DND-41 (cell line): ENCODE measurements around the gene HNRNPDL.
A peak's percentile ranks its signal among the peaks of the same experiment; 100 is the strongest.

Source experiments
- ATAC-seq: fragments of 200-7000 bp; cut with Tn5 transposase; 3 replicates; pipeline ENCODE4 v1.9.1; 2021; ENCODE audit warnings: low read depth; ENCODE audit not compliant: insufficient read depth
- DNase-seq: peaks from one replicate; pipeline ENCODE4 v3.0.0-alpha.2; 2020
- H2AFZ ChIP-seq: 2 replicates; pipeline ENCODE4 v1.6.0; 2012; ENCODE audit warnings: low read depth, low read length
- H3K27ac ChIP-seq: 2 replicates; pipeline ENCODE4 v1.5.1; 2012; ENCODE audit warnings: low read length, inconsistent platforms
- H3K27me3 ChIP-seq: fragments of 200-600 bp; sonication (generic); 2 replicates; pipeline ENCODE4 v1.6.0; 2012; ENCODE audit warnings: low read length, mild to moderate bottlenecking, inconsistent platforms; ENCODE audit not compliant: insufficient read depth, poor library complexity
- H3K36me3 ChIP-seq: 2 replicates; pipeline ENCODE4 v1.5.1; 2012; ENCODE audit warnings: low read length, inconsistent platforms; ENCODE audit not compliant: insufficient read depth
- H3K4me1 ChIP-seq: 2 replicates; pipeline ENCODE4 v1.5.1; 2012; ENCODE audit warnings: mild to moderate bottlenecking, low read length; ENCODE audit not compliant: insufficient read depth
- H3K4me2 ChIP-seq: 2 replicates; pipeline ENCODE4 v1.6.0; 2012; ENCODE audit warnings: mild to moderate bottlenecking, moderate library complexity, low read length, inconsistent platforms; ENCODE audit not compliant: insufficient read depth
- H3K4me3 ChIP-seq, 2 experiments: fragments of 200-600 bp in 1 of 2; shearing (Covaris generic) in 1 of 2; 2 replicates each; pipeline ENCODE4 v1.5.1; 2012 to 2016; ENCODE audit warnings: inconsistent platforms in 2 of 2, low read length in 2 of 2, mild to moderate bottlenecking in 2 of 2, low read depth in 1 of 2, moderate library complexity in 1 of 2
- H3K79me2 ChIP-seq: 2 replicates; pipeline ENCODE4 v1.6.0; 2012; ENCODE audit warnings: low read length, inconsistent platforms; ENCODE audit not compliant: insufficient read depth
- H3K9ac ChIP-seq: 2 replicates; pipeline ENCODE4 v1.6.0; 2012; ENCODE audit warnings: low read depth, mild to moderate bottlenecking, inconsistent platforms, low read length, moderate library complexity
- H3K9me3 ChIP-seq: 2 replicates; pipeline ENCODE4 v1.5.1; 2012; ENCODE audit warnings: low read length, moderate library complexity, mild to moderate bottlenecking, inconsistent platforms; ENCODE audit not compliant: insufficient read depth, severe bottlenecking
- H4K20me1 ChIP-seq: 2 replicates; pipeline ENCODE4 v1.6.0; 2012; ENCODE audit warnings: low read length; ENCODE audit not compliant: insufficient read depth
- CTCF ChIP-seq: IDR thresholded peaks from 2 replicates; pipeline ENCODE4 v1.5.1; 2012; ENCODE audit warnings: borderline replicate concordance, low read length, moderate library complexity, mild to moderate bottlenecking; ENCODE audit not compliant: poor library complexity, severe bottlenecking; ENCODE audit errors: extremely low read depth
- EZH2 ChIP-seq: IDR thresholded peaks from 3 replicates; pipeline ENCODE4 v1.6.1; 2012; ENCODE audit warnings: borderline replicate concordance, low read depth, mild to moderate bottlenecking, moderate library complexity, low read length, inconsistent platforms; ENCODE audit not compliant: severe bottlenecking

Gene HNRNPDL

GRCh38 chr4:82380831-82381230 lies 49.4 kb downstream of the HNRNPDL start:
- no peak for DNase-seq
- no peak for ATAC-seq
- Histone ChIP-seq H3K27ac (no peak overlapping the region), H3K4me3 (no peak overlapping the region), H3K9ac (no peak overlapping the region), H3K27me3 (no peaks in the 10 kb centered on the region), H4K20me1 (no peaks in the 10 kb centered on the region), H3K9me3 (peaks cover 10% of the 10 kb centered on the region), H2AFZ (no peak overlapping the region), H3K79me2 (peaks cover 17% of the 10 kb centered on the region), H3K36me3 (peaks cover 6% of the 10 kb centered on the region), H3K4me2 (no peak overlapping the region), H3K4me1 (peaks cover 9% of the 10 kb centered on the region)
- no peak for TF ChIP-seq EZH2
- no peak for TF ChIP-seq CTCF

DNA sequence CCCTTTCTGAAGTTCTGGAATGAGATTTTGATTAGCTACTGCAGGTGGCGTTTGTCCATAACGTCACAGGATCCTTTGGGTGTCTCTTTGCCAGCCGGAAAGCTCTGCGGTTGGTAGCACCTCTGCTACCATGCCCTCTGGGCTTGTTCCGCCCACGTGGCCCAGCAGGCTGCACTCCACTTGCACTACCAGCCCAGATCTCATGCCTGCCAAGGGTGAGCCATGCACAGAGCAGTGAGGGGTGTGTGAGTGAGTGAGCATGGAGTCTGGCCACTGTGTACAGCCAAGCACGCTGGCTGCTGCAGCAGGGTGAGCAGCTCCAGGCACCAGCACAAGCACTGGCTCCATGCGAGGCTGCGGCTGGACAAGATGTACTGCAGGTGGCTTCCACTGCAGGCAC lies 49.9 kb downstream of the HNRNPDL start:
- no peak overlapping the region for H3K4me3 ChIP-seq
- H2AFZ ChIP-seq, result no peak overlapping the region
- peaks cover 21% of the 10 kb centered on the region for H3K79me2 ChIP-seq
- DNase-seq, result no peak
- H3K4me1 ChIP-seq, result peaks cover 13% of the 10 kb centered on the region
- no peaks in the 10 kb centered on the region for H3K27me3 ChIP-seq
- ATAC-seq, result 0 out of 3 replicates have a peak, but pooled peaks have one; percentile 32
- H3K9me3 ChIP-seq, result peaks cover 8% of the 10 kb centered on the region
- H3K9ac ChIP-seq, result no peak overlapping the region
- no peaks in the 10 kb centered on the region for H4K20me1 ChIP-seq
- TF ChIP-seq CTCF, result no peak
- H3K4me2 ChIP-seq, result no peak overlapping the region
- peaks cover 6% of the 10 kb centered on the region for H3K36me3 ChIP-seq
- H3K27ac ChIP-seq, result no peak overlapping the region

- no peak overlapping the region for H2AFZ ChIP-seq
- no peak for TF ChIP-seq EZH2
- no peak for TF ChIP-seq CTCF
- peak overlapping the region; percentile 95; the same call in 1 of the 2 replicates for H3K9ac ChIP-seq
- H3K4me3 ChIP-seq, result peak overlapping the region in 1 of 2 experiments; percentile 76; a peak in 2 of 4 replicates
- H3K9me3 ChIP-seq, result peaks cover 5% of the 10 kb centered on the region
- H3K4me2 ChIP-seq, result peak overlapping the region; percentile 61
- ATAC-seq (no peak), DNase-seq (no peak)
- H4K20me1 ChIP-seq, result peaks cover 21% of the 10 kb centered on the region
- no peaks in the 10 kb centered on the region for H3K27me3 ChIP-seq
- H3K27ac ChIP-seq, result no peak overlapping the region
- H3K4me1 ChIP-seq, result peaks cover 18% of the 10 kb centered on the region
- H3K79me2 ChIP-seq, result peaks cover 61% of the 10 kb centered on the region
- H3K36me3 ChIP-seq, result peaks cover 25% of the 10 kb centered on the region
These were observed 54.2 kb downstream of the HNRNPDL start for GRCh38 chr4:82376109-82376508.
